GM10266 (cell line): ENCODE results near the gene SAMD9.

Experiments used
- DNase-seq: peaks from one replicate; pipeline ENCODE4 v3.0.0; 2012; ENCODE audit errors: extremely low spot score
- TF ChIP-seq, protein P1 (sequence below): IDR thresholded peaks from 2 replicates; pipeline ENCODE4 v1.5.1; 2012; ENCODE audit warnings: mild to moderate bottlenecking, low read depth; ENCODE audit not compliant: control insufficient read depth, insufficient read depth; ENCODE audit errors: missing control alignments

Gene SAMD9

DNA sequence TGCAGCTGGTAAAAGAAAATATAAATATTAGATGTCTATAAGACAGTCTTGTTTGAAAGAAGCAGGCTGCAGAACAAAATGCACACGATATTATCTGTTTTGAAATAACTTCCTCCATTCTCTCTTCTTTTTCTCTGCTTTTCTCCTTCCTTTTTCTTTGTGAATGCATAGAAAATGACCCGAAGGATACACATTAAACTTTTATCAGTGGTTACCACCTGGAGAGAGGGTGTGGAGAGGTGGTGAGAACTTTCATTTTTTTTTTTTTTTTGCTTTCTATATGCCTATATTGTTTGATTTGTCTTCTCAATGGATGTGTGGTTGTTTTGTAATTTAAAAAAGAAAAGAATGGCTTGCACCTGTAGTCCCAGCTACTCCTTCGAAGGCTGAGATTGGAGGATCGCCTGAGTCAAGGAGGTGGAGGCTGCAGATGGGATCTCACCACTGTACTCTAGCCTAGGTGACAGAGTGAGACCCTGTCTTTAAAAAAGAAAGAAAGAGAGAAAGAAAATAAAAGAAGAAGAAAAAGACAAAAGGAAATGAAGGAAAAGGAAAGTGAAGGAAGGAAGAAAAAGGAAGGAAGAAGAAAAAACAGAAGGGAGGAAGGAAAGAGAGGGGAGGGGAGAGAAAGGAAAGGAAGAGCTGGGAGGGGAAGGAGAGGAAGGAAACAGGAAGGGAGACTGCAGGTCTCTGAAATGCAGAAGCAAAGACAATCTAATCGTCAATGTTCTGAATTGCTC is 64.4 kb downstream of the SAMD9 start:
- TF ChIP-seq, protein P1, sequence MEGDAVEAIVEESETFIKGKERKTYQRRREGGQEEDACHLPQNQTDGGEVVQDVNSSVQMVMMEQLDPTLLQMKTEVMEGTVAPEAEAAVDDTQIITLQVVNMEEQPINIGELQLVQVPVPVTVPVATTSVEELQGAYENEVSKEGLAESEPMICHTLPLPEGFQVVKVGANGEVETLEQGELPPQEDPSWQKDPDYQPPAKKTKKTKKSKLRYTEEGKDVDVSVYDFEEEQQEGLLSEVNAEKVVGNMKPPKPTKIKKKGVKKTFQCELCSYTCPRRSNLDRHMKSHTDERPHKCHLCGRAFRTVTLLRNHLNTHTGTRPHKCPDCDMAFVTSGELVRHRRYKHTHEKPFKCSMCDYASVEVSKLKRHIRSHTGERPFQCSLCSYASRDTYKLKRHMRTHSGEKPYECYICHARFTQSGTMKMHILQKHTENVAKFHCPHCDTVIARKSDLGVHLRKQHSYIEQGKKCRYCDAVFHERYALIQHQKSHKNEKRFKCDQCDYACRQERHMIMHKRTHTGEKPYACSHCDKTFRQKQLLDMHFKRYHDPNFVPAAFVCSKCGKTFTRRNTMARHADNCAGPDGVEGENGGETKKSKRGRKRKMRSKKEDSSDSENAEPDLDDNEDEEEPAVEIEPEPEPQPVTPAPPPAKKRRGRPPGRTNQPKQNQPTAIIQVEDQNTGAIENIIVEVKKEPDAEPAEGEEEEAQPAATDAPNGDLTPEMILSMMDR: no peak
- no peak for DNase-seq

DNA sequence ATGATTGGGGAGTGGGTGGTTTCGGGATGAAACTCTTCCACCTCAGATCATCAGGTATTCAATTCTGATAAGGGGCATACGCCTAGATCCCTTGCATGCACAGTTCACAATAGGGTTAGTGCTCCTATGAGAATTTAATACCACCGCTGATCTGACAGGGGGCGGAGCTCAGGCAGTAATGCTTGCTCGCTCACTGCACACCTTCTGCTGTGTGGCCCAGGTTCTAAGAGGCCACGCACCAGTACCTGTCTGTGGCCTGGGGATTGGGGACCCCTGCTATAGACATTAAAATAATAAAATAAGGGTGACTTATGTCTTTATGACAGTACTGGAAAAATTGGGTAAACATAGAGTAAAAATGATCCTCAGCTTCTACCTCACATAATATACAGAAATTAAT is 66.1 kb downstream of the SAMD9 start:
- TF ChIP-seq, protein P1: no peak
- DNase-seq: no peak
